ENCODE measurements around the gene RAD9A.

Gene RAD9A

GRCh38 chr11:67429722-67430121 is 37.9 kb downstream of the RAD9A start:
- DNase-seq: no peak

GRCh38 chr11:67431346-67432249 is 39.8 kb downstream of the RAD9A start:
- DNase-seq: no peak

- DNase-seq: no peak
These were observed 41.0 kb downstream of the RAD9A start for GRCh38 chr11:67432655-67433349.

- no peak for DNase-seq
These were observed 42.0 kb downstream of the RAD9A start for GRCh38 chr11:67433536-67434394.

GRCh38 chr11:67434395-67434881 is 42.7 kb downstream of the RAD9A start:
- no peak for DNase-seq

GRCh38 chr11:67435031-67435726 is 43.4 kb downstream of the RAD9A start:
- DNase-seq: no peak

- DNase-seq: no peak
These were observed 44.1 kb downstream of the RAD9A start for GRCh38 chr11:67435727-67436458.

GRCh38 chr11:67436459-67437081 is 44.8 kb downstream of the RAD9A start:
- DNase-seq: no peak

- no peak for DNase-seq
These were observed 45.5 kb downstream of the RAD9A start, which contains the start of gene PTPRCAP for GRCh38 chr11:67437082-67437808. TSS of gene PTPRCAP (minus strand) at chr11:67437682. CDS start at chr11:67437619, 63 bp downstream.

GRCh38 chr11:67437809-67438157 is 46.0 kb downstream of the RAD9A start:
- DNase-seq: no peak

GRCh38 chr11:67438158-67438902 is 46.5 kb downstream of the RAD9A start:
- no peak for DNase-seq

GRCh38 chr11:67439321-67440228 is 47.8 kb downstream of the RAD9A start:
- peak; percentile 25 for DNase-seq

GRCh38 chr11:67440229-67441097 is 48.7 kb downstream of the RAD9A start:
- DNase-seq: no peak

- DNase-seq: no peak
These were observed 49.3 kb downstream of the RAD9A start for GRCh38 chr11:67441098-67441563.

GRCh38 chr11:67441731-67442351 is 50.1 kb downstream of the RAD9A start:
- no peak for DNase-seq

GRCh38 chr11:67442504-67443404 is 51.0 kb downstream of the RAD9A start:
- DNase-seq: no peak
